COR-L47 (cell line): Measurements from ENCODE around the gene TBXA2R.
"Not testable (repeated sequence)": the region's sequence is repeated elsewhere in the genome, so short reads cannot be mapped to it uniquely, and the experiment has no call there.

Experiments used
- DNase-seq: peaks from one replicate; lab custom pipeline; 2025; lab: John Stamatoyannopoulos, UW

The TBXA2R gene

DNA sequence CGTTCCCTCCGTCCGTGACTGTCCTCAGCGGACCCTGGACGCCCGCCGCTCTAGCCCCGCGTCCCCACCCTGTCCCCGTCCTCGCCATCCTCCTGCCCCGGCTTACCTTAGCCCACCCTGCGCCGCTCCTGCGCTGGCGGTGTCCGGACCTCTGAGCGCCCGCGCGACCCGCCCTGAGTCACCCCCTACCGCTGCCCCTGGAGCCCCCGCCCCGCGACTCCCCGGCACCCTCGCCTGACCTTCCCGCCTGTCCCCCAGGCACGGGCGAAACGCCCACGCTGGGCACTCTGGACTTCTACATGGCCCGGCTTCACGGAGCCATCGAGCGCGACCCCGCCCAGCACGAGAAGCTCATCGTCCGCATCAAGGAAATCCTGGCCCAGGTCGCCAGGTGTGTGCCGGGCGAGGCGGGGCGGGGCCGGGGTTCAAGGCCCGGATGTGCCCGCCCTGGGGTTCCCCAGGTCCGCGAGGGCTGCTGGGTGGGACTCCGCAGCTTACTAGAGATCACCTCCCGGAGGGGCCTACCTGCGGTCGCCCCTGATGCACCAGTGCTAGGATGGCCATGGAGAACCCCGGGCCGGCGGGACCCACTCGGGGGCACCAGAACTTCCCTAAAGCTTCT, 28.8 kb downstream of the TBXA2R start:
- DNase-seq = no peak

DNA sequence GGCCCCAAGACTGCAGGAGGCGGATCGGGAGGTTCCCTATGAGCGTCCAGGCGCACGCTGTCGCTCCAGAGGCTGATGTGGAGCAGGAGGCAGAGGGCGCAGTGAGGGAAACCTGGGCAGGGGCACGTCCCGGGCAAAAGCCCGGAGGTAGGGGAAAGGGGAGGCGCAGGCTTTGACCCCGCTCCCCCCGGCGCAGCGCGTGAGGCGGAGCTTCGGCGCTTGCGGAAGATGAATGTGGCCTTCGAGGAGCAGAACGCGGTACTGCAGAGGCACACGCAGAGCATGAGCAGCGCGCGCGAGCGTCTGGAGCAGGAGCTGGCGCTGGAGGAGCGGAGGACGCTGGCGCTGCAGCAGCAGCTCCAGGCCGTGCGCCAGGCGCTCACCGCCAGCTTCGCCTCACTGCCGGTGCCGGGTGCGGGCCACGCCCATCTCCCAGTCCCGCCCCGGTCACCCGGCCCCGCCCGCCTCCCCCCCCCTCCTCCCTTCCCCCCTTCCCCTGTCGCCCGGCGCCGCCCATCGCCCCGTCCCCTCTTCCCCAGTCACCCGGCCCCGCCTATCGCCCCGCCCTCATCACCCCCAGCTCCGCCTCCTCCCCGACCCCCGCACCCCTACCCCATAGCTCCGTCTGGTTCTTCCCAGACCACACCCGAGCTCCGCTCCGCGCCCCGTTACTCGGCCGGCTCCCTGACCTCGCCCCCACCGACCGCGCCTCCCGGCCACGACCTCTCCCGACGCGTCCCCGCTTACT, 29.8 kb downstream of the TBXA2R start:
- DNase-seq = no peak

DNA sequence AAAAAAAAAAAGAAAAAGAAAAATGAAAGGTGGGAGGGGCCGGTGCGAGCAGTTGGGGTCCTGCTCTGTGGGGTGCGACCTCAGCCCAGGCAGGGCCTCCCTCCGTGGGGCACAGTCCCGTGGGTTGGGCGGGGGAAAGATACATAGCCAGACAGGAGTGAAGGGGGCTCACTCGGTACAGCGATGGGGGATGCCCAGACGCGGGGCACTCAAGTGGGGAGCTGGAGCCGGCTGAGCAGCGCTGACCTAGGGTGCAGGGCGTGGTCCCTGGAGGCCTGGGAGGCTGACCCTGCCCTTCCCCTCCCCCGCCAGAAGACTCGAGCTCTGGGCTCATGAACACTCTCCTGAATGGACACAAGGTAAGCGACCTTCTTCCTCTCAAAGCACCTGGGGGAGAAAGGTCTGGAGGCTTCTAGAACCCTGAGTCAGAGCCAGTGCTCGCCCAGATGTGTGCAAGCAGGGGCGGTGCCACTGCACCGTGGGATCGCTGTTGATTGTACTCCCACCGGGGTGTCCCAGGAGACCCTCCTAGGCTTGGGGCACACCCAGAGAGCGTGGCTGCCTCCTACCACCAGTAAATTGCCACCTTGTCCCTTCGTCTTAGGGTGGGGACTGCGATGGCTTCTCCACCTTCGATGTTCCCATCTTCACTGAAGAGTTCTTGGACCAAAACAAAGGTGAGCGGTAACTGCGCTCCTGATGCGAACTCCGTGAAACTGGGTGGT, 30.6 kb downstream of the TBXA2R start:
- DNase-seq = no peak

DNA sequence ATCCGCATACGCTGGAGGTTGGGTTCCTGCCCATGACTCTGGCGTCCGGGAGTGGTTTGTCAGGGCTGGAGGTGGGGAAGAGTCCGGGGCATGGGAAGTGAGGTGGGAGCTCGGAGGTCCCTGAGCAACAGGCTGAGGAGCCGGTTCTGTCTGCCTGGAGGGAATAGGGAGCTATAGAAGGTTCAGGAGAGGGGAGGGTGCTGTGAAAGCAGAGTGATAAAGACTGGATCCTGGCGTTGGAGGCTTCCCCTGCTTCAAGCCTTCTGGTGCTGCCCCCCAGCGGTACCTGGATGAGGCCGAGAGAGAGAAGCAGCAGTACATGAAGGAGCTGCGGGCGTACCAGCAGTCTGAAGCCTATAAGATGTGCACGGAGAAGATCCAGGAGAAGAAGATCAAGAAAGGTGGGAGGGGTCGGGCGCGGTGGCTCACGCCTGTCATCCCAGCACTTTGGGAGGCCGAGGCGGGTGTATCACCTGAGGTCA, 31.4 kb downstream of the TBXA2R start:
- peak; percentile 10 for DNase-seq

DNA sequence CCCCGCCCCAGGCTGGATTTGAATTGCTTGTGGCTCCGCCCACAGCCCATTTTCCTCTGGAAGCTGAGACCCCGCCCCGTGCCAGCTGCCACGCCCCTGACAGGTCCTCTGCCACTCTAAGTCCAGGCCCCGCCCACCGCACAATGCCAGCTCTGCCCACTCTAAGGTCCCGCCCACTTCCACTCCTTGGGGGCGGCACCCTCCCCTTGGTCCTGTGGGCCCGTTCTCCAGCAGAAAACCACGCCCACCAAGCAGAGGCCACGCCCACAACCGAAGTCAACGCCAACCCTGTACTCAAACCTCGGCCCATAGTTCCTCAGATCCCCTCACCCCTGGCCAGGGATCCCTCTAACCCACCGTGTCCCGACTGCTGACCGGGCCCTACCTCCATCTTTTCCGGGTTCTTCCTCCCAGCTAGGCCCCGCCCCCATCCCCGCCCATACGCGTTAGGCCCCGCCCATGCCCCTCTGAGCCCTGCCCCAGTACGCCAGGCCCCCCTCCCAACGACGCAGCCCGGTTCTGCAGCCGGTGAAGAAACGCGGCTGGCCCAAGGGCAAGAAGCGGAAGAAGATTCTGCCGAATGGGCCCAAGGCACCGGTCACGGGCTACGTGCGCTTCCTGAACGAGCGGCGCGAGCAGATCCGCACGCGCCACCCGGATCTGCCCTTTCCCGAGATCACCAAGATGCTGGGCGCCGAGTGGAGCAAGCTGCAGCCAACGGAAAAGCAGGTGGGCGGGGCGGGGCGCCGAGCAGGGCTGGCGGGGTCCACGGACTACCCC, 32.6 kb downstream of the TBXA2R start:
- peak; percentile 81 for DNase-seq

DNA sequence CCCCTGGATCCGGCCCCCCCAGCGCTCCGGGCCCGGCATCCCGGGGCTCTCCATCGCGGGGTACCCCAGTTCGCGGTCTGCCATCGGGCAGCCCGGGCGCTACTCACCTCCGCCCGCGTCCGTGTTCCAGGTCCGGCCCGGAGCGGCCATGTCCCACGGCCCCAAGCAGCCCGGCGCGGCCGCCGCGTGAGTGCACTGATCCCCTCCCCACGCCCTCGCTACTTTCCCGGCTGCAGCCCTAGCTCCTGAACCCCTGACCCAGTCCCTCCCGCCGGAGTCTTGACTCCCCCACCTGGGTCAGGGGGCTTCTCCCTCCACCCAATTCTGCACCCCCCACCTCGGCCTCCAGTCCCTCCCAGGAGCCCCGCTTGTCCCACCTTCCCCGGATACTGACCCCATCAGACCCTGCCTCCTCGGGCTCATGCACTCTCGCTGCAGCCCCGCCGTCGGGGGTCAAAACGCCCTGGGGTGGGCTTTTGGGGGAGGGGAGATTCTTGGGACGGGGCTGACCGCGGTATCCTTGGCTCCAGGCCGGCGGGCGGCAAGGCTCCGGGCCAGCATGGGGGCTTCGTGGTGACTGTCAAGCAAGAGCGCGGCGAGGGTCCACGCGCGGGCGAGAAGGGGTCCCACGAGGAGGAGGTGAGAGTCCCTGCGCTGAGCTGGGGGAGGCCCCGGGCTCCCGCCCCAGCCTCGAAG, 33.4 kb downstream of the TBXA2R start:
- DNase-seq = no peak

DNA sequence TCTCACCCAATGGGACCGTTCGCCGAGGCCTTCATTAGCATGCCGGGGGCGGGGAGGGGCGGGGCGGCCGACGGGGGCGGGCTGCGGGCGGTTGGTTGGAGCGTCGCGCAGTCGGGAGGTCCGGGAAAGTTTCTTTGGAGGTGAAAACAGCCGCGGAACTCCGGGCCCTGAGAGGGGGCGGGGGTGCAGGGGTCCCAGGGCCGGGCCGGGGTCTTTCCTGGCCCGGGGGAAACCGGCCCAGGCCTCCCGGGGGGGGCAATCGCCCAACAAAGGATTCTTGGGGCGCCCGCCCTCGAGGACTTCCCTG, 33.9 kb downstream of the TBXA2R start, which contains the start of gene HMG20B:
Gene HMG20B, plus strand, starts transcription at position 90 of the 307 bp plus-strand sequence. CDS start 366 bp downstream, outside the sequence.
- no peak for DNase-seq

DNA sequence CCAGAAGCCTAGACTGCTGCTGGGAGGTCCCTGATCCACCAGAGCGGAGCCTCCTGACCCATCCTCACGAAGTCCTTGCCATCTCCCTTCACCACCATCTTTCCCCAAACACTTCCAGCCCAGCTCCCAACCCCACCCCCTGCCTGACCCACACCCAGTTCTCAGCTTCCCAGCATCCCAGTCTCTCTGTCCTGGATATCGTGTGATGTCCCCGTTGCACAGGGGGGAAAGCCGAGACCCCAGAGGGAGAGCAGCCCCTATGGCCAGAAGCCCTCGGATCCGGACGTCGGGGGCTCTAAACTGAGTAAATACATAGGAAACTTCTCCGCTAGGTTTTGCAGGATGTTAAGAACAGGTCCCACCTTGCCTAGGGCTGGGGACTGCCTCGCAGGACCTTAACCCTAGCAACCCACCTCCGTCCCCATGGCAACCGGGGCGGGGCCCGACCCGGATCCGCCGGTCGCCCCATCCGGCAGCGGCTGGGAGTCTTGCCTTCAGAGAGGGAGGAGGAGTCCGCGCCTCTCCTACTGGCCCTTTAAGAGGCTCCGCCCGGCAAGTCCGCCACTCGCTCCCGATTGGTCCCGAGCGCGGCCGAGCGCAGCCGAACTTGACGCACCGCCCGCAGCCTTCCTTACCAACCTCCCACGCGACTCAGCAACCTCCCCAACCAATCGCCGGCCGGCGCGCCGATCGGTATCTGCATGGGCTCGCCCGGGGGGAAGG, 34.4 kb downstream of the TBXA2R start:
- peak; percentile 99 for DNase-seq

DNA sequence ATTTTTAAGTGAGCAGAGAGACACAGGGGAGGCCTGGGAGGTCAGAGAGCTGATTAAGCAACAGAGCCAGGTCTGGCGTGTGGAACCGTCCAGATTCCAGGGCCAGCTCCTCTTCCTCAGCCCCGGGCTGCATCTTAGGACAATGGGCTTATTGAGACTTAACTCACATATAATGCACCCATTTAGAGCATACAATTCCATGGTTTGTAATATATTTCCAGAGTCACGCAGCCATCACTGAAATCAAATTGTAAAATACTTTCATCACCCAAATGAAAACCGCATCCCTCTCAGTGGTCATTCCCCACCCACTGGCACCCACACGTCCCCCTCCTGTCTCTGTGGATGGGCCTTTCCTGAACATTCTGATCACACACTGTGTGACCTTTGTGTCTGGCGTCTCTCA, 36.1 kb downstream of the TBXA2R start:
- DNase-seq = no peak

DNA sequence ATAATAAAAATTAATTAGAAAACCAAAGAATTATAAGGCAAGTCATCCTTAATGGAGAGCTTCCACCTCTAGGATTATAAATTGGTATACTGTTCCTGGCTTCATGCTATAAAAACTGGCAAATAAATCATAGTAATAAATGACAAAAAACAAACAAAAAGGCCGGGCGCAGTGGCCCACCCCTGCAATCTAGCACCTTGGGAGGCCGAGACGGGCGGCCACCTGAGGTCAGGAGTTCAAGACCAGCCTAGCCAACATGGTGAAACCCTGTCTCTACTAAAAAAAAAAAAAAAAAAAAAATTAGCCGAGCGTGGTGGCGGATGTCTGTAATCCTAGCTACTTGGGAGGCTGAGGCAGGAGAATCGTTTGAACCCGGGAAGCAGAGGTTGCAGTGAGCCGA, 36.6 kb downstream of the TBXA2R start:
- DNase-seq = not testable (repeated sequence)

DNA sequence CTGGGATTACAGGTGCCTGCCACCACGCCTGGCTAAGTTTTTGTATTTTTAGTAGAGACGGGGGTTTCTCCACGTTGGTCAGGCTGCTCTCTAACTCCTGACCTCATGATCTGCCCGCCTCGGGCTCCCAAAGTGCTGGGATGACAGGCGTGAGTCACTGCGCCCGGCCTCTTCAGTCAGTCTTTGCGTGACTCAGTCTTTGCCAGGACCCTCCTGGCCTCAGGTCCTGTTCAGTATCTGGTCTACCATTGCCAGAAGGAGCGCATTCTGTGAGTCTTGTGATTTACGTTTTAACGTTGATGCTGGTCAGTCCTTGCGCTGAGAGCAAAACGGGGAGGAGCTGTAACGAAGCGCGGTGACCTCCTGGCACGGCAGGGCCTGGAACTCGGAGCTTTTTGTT, 41.5 kb downstream of the TBXA2R start:
- no peak for DNase-seq

DNA sequence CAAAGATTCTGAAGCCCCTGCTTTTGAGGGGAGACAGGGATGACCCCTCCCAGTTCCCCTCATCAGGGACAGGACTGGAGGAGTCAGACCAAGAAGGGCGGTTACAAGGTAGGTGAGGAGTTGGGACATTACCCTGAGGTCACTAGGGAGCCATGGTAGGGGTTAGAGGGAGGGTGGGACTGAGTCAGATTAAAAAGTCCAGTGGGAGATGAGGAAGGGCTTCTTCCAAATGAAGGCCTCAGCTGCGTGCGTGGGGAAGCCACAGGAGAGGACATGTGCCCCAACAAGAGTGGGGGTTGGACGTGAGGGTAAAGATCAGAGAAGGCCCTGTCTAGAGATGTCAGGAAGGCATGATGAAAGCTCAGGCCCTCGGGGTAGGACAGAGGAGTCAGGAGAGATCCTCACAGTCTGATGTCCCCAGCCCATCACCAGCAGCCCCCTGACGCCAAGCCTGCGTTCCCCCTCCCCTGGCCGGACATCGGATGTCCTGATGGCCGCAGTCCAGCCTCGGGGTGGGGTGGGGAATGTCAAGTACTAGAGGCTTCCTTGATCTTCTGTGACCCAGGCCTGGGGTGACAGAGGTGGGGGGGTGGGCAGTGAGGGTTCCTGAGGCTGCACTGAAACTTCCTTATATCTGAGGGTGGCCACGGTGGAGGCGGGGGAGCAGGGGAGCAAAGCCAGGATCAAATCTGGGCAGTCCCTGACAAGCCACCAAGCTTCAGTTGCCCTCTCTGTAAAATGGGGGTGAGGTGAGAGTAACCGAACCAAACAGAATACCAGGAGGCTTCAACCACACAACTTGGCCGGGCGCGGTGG, 42.8 kb downstream of the TBXA2R start:
- no peak for DNase-seq

DNA sequence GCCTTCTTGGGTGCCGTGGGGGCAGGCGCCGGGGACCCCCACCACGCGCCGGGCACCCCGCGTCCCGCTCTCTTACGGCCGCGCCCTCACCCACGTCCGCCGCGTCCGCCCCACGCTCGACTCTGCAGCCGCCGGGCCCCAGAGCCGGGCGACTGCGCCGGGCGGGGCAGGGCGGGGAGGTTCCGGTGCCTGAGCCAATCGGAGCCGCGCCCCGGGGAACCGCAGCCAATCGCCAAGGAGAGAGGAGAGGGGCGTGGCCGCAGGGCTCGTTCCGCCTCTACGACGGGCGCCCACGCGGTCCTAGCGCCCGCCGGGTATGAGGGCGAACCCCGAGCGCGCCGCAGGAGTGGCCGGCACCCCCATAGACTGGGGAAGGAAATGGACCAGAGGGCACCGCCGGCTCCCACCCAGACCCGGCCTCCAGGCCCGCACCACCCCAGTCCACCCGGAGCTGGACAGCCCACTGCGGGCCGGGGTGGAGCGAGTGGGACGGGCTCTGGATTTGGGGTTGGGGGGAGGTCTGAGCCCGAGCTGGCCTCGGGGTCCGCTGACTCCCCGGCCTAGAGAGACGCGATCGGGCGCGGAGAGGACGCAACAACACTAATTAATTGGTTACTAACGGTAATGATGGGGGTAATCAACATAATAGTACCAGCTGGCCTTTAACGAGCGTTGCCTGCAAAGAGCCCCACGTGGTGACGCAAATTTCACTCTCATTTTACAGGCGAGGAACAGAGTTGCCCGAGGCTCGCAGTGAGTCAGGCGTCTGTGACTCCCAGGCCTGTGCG, 49.0 kb downstream of the TBXA2R start, which contains the start of gene MFSD12:
Gene MFSD12, minus strand, starts transcription at position 126 of the 788 bp plus-strand sequence. CDS start 183 bp downstream, outside the sequence.
- DNase-seq = peak; percentile 95

DNA sequence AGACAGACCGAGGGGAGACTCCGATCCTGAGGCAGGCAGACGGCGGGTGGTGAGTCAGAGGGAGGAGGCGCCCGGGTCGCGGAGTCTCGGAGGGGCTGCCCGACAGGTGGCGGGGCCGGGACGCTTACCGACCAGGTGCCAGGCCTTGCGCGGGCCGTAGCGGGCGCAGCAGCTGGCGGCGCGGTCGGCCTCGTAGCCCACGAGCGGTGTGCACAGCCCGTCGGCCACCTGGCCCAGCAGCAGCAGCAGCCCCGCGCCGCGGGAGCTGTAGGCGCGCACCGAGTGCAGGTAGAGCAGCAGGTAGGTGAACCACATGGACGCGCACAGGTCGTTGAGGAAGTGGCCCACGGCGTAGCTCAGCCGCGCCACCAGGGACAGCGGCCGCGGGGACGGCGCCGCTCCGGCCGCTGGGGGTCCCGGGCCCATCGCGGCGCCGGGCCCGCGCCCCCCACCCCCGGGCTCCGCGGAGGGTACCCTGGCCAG, 49.7 kb downstream of the TBXA2R start:
- peak; percentile 19 for DNase-seq

DNA sequence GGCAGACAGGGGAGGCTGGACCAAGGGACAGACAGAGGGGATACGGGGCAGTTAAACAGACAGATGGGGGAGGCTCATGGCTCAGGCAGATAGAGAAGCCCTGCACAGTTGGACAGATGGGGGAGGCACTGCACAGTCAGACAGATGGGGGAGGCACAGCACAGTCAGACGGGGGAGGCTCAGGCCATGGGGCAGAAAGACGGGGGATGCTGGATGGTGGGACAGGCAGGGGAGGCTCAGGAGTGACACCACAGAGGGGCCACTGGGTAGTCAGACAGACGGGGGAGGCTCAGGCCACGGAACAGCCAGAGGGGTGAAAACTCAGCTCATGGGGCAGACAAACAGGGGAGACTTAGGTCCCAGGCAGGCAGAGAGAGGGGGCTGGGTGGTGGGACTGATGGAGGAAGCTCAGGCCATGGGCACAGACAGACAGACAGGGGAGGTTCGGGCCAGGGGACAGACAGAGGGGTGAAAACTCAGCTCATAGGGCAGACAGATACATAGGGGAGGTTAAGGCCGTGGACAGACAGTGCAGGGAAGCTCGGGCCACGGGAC, 50.2 kb downstream of the TBXA2R start:
- DNase-seq = no peak

DNA sequence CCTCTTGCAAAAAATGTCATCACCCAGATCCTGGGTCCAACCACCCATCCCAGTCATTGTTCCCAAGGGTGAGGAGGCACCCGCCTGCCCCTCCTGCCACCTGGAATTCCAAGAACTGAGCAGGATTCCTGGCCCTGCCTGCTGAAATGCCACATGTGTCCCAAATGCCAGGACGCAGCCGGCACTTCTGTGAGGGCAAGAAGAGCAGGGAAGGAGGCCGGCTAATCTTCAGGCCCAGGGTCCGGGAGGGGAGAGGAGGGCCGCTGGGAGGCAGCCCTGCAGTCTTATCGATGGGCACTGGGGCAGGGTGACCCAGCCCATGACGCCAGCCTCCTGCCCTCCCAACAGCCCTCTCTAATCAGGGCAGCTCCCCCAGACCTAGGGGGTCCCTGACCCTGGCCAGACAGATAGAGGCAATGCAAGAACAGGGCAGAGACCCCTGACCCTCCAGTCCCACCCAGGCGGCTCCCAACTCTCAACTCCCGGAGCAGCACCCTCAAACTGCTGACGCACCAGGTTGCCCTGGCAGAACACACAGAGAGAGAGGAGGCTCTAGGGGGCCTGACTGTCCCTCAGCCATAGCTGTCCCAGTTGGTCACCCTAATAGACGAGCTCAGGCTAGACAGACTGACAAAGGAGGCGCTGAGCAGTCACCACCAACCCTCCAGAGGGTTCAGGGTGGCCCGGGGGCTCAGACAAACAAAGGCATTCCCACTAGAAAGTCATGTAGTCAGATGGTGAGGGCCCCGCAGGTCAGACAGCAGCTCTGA, 50.8 kb downstream of the TBXA2R start:
- no peak for DNase-seq

DNA sequence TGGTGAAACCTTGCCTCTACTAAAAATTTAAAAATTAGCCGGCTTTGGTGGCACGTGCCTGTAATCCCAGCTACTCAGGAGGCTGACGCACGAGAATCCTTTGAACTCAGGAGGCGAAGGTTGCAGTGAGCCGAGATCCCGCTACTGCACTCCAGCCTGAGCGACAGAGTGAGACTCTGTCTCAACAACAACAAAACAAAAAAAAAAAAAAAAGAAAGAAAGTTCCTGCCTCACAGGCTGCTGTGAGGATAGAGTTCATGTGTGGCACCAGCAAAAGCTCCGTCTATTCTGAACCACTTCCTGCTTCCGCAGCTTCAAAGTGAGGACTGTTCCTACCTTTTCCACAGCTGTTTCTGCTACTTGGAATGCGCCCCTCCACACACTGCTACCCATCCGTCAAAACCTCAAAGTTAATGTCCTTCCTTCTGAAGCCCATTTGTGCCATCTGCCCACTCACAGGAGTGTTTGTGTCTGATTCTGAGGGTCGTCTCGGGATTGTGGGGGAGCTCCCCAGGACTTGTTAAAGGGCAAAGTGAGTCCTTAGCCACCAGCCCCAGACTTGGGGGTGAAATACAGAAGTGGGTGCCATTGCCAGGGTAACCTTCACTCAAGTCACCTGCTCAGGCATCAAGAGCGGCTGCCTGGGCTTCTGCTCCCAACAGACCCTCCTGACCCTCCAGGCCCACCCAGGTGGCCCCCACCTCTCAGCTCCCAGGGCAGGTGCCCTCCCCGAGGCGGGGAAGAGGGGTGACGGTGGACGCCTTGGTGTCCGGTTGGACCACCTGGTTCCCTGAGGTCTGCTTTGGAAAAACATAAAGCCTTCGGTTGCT, 52.2 kb downstream of the TBXA2R start:
- no peak for DNase-seq
